NCI-H1436 (cell line): ENCODE data around the gene HMX1.

Source experiments
- DNase-seq: peaks from one replicate; lab custom pipeline; 2025; lab: John Stamatoyannopoulos, UW

Gene HMX1

DNA sequence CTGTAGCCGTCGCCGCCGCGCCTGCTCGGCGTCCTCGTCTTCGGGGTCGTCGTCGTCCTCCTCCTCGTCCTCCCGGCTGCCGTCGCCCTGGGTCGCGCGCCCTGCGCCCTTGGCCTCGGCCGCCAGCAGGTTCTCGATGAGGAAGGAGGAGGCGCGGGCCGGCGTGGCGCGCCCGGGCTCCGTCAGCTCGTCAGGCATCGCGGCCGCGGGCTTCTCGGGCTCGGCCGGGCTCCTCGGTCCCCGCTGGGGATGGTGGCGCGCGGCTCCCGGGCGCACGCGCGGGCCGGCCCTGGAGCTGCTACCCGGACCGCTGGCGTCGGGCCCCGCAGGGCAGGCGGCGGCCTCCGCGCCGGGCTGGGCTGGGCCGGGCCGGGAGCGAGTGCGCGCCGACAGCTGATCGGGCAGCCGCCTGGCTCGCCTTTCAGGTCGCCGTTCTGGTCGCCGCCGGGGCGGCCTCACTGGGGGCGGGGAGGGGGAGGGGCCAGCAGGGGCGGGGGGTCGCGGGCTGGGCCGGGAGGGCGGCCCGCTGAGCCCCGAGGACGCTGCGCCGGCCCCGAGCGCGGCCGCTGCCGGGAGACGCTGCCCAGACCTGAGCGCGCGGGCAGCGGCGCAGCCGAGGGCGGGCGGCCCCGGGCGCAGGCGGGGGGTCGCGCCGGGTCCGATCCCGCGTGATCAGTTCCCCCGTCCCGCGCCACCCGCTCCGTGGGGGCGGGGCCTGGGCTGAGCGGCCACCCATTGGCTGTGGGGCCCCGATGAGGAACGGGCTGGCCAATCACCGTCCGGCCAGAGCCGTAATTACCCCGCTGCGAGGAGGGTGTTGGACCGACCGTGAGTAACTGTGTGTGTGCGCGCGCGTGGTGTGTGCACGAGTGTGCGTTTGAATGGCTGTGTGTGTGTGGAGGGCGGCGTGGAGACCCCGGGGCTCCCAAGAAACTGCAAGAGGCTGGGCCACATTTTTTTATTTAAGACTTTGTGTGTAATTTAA lies at the start of gene HMX1:
TSS of gene HMX1 (minus strand) at position 423 of the 985 bp plus-strand sequence. CDS start at position 198, 225 bp downstream.
- DNase-seq, result no peak

DNA sequence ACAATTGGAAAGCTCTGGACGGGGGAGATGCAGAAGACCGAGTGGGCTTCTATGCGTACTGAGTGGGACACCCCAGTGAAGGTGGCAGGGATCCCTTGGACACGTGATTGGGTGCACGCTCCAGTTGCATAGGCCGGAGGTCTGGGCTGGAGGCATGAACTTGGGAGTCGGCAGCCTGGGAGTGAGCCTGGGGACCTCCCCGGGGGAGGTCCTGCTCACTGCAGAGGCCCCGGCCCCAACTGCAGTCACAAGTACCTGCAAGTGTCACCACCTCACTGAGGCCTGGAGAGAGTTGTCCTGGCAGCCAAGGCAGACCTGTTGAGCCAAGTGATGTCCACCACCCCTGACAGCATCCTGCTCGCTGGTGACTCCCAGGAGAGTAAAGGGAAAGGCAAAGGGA lies 49.3 kb upstream of the HMX1 start:
- no peak for DNase-seq

DNA sequence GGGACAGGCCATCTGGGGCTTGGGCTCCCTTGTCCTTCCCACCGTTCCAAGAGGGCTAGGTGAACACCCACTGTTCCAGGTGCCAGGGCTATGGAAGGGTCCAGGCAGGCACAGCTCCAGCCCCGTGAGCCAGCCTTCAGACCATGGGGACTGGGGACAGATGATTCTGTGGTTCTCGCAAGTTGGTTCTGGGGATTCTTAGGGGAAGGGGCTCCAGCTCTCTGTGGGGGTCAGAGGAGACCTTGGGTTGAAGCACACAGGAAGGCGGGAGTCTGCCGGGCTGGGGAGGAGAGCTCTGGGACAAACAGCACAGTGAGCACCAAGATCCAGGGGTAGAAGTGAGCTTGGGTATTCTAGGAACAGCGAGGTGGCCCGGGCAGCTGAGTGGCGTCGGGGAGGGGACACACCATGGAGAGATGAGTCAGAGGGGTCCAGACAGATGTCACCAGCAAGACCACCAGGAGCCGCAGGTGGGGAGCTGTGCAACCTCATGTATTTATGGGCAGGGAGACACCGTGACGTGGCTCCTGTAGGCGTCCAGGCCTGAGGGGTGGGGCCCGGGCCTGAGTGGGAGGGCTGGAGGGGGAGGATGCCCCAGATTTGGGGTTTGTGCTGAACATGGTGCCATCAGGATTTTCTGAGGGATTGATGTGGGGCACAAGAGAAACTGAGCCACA lies 48.8 kb upstream of the HMX1 start:
- DNase-seq, result no peak

DNA sequence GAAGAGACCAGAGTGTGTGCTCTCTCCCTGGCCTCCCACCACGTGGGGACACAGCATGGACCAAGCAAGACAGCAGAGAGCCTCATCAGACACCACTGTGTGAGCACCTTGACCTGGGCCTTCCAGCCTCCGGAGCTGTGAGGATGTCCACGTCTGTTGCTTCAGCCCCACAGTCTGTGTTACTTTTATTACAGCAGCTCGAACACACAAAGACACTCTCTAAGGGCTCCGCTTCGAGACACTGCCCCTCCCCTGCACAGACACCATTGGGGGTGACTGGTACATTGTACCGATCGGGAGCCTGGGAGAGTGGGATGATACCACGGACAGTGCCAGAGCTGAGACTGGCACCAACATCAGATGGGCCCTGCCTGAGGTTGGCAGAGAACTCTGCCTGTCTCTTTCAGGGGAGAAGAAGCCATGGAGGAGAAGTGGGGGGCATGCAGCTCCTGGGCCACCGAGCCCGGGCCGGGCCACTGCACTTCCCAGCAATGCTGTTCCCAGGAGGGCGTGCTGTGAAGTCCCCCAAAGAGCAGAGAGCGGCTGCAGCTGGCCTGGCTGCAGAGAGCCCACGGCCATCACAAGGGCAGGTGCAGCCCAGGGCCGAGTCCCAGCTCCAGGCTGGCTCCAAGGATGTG lies 48.1 kb upstream of the HMX1 start:
- no peak for DNase-seq

DNA sequence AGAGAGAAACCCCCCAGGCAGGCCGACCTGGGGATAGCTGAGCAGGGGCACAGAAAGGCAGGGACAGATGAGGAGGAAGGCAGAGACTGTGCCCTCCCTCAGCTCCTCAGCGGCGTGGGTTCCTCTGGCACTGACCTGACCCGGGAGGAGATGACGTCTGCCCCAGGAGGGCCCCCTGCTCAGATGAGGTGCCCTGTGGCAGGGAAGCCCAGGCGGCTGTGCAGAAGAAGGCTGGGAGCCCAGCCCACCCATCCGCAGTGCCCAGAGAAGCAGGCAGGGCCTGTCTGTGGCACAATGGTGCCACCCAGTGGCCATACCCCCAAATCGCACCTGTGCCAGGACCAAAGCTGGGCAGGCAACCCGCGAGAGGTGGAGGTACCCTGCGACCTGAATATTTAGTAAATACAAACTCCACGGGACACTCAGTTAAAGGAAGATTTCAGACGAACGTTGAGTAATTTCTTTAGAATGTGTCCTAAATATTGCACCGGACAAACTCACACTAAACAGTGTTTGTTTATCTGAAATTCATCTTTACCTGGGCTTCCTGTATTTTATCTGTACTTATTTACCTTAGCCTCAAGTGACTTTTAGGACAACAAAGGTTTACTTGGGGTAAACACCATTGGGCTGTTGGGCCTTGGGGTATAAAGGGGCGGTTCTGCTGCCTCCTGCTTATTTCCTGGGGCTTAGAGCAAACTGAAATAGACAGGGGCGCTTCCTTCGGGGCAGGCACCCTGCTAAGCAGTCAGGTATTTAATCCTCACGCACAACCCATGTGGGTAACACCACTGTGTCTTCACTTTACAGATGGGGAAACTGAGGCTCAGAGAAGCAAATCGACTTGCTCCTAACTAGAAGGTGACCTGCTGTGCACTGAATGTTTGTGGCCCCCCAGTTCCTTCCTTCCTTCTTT lies 46.5 kb upstream of the HMX1 start:
- peak; percentile 2 for DNase-seq

DNA sequence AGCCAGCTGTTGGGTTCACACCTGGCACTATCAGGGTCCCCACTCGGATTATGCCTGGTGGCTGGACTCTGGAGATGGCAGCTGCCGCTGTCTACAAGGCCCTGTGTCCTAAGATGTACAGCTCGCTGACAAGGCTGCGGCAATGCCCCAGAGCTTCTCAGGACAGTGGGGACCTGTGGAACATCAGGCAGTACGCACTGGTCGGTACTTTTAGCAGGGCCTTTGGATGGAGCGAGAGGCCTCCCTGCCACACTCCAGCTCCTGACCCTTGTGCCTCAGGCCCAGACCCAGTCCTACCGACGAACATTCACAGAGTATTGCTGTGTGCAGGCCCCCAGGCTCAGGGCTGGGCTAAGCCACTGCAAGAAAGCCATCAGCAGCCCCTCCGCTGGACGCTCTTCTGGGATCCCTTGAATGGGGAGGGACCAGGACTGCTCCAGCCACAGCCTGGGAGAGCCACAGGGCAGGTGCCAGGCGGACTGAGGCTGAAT lies 45.7 kb upstream of the HMX1 start:
- no peak for DNase-seq

DNA sequence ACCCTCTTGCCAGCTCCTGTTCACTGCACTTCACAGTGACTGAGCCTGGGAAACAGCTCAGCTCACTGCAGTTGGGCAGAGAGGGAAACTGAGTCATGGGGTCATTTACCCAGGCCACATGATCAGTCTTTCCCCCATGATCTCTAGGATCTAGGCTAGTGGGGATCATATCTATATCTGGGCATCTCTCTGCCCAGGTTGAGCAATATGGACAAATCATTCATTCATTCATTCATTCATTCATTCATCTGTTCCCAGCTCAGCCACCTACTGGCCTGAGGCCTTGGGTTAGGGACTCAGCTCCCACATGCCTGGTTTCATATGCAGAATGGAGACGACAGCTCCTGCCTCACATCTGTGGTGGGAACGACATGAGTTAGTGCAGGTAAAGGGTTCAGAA lies 45.3 kb upstream of the HMX1 start:
- no peak for DNase-seq

DNA sequence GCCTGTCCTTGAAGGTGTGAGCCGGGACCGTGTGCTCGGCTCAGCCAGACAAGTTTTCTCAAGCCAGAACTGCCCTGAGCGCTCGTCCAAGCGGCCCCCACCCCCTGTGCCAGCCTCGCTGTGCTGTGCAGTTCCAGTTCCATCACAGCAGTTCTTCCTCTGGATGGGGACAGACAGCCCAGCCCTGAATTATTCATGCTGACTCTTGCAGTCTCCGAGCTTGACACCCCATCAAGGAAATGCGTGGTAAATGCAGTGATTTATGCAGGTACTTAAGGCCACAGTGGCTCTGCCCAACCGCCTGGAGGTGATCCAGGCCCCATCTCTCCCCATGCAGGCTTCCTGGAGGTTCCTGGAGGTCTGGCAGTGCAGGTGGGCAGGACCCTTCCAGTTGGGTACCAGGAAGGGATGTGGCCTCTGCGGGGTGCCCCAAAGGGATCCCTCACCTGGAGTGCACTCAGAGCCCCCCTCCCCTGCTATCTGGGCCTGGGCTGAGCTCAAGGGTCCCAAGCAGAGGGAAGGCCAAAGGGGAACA lies 44.8 kb upstream of the HMX1 start:
- DNase-seq, result no peak

DNA sequence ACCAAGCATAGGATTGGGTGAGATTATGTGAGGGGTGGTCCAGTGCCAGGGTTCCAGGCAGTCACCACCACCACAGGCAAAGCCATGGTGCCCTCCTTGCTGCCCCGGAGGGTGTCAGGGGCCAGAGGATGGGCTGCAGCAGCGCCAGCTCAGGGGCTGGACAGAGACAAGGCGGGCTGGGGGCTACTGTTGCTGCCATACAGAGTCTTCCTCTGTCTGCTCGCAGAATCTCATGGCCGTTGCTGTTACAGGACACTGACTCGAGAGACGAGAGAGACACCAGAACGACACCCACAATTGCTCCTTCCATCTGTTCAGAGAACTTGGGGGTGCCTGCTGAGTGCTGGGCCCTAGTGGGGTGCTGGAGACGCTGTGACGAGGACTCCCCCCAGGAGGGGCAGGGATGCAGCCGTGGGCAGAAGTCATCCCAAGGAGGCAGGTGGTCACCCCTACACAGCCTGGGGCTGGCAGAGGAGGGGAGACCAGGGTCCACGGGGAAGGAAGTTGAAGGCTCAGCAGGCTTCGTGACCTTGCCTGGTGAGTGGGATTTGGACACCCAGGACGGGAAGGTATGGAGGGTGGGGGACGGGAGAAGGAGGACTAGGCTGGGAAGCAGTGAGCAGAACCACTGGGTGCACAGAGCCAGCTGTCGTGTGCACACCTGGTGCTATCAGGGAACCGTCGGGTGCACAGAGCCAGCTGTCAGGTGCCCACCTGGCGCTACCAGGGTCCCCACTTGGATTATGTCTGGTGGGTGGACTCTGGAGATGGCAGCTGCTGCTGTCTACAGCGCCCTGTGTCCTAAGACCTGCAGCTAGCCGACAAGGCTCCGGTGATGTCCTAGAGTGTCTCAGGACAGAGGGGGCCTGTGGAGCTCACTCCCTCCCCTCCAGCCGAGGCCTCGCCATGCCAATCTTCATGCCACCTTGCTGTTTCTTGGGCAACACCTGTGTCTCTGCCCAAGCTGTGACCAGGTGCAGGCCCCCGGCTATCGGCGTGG lies 43.9 kb upstream of the HMX1 start:
- DNase-seq, result no peak

DNA sequence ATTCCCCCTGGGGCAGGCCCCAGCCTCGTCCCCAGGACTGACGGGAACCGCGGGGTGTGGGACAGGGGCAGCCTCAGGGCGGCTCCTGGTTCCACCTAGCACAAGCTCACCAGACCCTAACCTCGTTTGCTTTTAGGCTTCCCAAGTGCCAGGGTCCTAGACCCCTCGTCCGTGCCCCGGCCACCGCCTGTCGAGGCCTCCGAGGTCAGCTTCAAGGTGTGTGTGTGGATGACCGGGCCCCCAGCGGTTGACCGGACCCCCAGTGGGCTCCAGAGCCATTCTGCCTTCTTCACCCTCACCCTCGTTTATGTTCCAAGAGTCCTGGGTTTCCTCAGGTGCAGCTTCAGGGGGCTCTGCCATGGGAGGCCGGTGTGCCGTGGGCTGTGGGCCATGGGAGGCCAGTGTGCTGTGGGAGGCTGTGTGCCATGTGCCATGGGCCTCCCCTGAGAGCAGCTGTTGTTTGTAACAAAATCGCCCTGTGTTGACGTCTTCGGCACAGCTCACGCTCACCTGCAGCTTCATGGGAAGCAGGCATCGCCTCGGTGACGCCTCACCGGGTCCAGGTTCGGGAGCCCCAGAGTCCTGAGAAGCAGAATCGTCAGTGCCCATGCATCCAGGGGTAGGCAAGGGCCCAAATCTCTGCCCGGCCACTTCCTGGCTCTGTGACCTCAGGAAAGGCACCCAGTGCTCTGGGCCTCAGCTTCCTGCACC lies 43.0 kb upstream of the HMX1 start:
- DNase-seq, result no peak

DNA sequence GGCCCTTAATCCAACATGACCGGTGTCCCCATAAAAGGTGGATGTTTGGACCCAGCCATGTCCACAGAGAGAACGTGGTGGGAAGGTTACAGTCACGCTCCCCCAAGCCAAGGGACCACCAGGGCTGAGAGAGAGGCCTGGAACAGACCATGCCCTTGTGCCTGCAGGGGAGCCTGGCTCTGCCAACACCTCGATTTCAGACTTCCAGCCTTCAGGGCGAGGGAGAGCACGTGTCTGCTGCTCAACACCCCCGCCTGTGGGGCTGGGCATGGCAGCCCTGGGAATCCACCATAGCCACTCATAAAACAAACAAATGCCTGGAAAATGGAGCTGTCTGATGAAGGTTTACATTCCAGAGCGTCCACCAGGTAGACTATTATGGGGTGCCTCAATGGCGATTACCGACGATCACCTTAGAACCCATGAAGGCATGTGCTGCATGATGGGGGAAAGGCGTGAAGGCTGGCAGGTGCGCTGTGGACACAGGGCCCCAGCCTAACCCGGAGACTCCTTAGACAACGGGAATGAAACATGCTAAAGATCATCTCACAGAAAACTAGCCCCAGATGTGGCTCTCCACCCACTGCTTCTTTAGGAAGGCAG lies 42.3 kb upstream of the HMX1 start:
- no peak for DNase-seq

DNA sequence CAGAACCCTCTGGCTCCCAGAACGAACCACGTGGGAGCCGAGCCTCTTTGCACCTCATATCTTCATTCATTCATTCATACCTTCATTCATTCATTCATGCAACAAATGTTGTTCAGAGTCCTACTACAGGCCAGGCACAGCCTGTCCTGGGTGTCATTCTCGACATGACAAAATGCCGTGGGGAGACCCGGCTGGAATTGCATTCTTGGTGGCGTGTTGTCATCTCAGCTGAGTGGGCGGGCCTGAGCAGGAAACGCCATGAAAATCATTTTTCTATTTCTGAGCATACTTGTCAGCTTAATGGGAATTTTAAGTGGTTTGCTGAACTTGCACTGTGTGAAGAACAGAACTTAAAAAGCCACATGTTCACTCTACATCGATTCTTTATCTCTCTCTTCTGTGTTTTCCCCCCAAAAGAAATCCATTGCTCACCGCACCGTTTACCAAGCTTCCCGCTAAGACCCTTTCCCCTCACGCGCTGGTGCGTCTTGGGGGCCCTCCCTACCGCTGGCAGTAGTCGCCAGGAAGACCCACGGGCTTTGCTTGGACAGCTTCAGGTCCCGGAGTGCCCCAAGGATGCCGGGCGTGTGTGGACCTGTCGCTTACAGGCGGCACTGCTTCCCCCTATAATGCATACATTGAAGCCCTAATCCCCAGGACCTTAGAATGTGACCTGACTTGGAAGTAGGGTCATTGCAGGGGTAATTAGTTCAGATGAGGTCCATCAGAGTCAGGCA lies 41.6 kb upstream of the HMX1 start:
- DNase-seq, result no peak

DNA sequence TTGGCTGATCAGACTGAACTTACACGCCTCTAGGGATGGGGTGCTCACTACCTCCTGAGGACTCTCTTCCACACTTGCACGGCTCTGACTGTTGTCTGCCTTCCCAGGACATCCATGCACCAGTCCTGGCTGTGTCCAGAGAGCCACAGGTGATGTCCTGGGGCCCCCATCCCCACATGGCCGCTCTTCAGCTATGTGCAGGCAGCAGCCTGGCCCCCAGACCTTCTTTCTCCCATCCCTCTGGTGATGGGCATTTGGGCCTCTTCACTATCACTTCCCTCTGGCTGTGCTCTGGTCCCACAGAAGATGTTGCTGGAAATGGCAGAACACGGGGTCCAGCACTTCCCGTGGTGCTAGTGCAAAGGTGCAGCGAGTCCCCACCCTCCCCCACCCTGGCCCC lies 40.9 kb upstream of the HMX1 start:
- DNase-seq, result no peak

DNA sequence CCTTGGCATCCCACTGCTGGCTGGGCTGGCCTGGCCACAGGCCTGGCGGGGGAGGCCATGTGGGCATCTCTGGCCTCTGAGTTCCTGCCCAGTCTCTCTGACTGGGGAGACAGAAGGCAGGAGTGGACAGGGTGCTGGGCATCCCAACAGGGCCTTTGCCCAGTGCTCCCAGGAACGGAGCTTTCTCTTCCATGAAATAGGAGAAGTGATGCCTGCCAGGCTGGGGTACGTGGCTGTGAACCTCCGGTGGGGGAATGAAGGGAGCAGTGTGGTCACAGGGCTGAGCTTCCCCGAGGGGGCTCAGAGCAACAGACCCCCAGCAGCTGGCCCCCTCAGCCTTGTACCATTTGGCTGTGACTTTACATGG lies 40.4 kb upstream of the HMX1 start:
- no peak for DNase-seq

DNA sequence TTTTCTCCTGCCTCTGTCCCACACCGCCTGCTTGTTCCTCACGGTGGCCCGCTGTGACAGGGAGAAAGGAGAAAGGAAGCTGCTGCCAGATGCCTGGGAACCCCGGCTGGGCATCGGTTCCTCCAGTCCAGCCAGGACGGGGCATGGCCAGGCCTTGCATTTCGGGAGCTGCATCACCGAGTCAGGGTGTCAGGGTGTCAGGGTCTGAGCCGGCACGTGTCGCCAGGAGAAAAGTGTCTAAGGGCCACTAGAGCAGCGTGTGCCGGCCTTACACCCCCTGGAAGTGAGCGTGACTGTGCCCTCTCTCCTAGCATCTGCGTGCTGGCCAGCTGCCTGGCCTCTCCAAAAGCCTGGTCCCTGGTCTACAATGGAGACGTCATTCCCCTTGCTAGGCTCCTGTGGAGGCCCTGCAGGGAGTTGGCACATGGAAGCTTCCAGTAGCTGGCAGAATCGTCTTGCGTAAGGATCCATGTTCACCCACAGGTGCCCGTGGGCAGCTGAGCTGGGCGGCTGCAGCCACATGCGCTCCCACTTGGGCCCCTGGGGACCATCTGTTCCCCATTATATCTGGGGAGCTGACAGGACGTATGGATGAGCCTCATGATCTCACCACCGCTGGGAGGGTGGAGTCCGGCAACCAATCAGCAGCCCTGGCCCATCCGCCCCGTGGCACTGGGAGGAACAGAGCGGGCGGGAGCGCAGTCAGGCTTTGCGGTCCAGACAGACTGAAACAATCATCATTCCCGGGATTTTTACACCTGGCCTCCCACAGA lies 39.9 kb upstream of the HMX1 start:
- no peak for DNase-seq

DNA sequence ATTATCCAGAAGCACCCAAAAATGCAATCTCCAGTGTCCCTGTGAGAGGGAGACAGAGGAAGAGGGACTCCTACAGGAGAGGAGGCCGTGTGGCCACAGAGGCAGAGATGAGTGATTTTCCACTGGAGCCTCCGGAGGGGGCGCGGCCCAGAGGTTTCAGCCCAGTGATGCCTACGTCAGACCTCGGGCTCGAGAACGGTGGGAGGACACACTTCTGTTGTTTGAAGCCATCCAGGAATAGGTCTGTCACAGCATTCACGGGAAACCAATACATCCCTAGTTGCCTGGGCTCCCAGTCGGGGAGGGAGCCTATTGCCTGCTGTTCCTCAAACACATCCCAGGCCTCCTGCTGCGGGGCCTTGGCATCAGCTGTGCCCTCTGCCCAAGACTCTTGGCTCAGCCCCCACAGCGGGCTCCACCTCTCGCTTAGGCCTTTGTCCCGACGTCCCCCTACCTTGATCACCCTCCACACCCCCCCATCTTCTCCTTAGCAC lies 39.2 kb upstream of the HMX1 start:
- no peak for DNase-seq

DNA sequence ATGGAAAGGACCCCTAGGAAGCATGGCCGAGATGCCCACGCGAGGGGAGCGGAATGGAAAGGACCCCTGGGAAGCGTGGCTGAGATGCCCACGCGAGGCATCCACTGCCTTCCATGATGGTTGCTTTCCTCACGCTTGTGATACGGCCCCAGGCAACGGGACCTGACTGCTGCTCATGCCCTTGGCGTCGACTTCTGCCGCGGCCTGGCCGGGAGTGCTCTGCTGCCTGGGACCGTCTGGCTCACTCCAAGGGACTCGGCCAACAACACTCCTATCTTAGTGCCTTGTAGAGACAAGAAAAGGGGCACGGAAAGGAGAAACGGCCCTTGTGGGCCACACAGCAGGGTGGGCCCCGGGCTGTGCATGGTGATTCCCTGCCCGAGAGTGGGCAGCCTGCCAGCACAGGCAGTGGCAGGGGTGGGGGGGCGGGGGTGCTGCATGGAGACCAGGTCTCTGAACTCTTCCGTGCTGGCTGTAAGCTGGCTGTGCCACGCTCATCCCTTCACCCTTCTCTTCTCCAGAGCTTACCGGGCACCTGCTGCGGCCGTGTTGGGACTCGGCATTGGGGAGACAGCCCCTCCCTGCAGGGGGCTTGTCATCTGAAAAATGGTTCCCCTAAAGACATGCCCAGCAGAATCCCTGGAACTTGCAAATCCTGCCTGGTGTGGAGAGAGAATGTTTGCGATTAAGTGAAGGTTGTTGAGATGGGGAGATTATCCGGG lies 38.6 kb upstream of the HMX1 start:
- no peak for DNase-seq
